ENCODE data around the gene SAXO1.

The SAXO1 gene

DNA sequence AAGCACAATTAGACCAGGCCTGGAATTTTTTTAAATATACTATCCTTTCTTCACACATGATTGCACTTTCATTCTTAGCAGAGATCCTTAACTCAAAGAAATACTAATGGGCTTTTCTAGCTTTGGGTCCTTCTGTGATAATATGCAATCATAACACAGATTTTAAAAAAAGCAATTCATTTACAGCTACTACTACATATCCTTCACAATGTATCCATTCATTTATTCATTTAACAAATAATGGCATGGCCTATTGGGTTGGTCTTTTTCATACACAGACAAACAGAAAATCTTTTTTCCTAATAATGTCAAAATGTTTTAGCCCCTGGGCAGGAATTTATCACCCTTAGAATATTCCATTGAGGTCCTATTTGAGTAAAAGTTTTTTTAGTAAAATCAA, 47.0 kb downstream of the SAXO1 start:
- no peak overlapping the region for H3K4me2 ChIP-seq (ENCODE audit: low read length)
- H3K36me3 ChIP-seq (replicated peaks; ENCODE audit: low read depth, low read length), result no peaks in the 10 kb centered on the region
- H4K20me1 ChIP-seq (ENCODE audit: insufficient read depth, low read length), result no peaks in the 10 kb centered on the region
- no peak overlapping the region for H3K27ac ChIP-seq (ENCODE audit: low read length)
- H3K4me3 ChIP-seq (ENCODE audit: low read length), result no peak overlapping the region
- H3K9ac ChIP-seq (ENCODE audit: low read length), result no peak overlapping the region
- H3K79me2 ChIP-seq (ENCODE audit: low read length), result no peaks in the 10 kb centered on the region
- H3K4me1 ChIP-seq (ENCODE audit: low read length), result no peaks in the 10 kb centered on the region
- H3K27me3 ChIP-seq (ENCODE audit: low read depth, low read length), result no peaks in the 10 kb centered on the region
- no peak for TF ChIP-seq EZH2phosphoT487 (IDR thresholded peaks at IDR 0.05; ENCODE audit: low read depth)
- no peak for TF ChIP-seq CTCF (IDR thresholded peaks at IDR 0.05; ENCODE audit: low read depth, low read length)
- H3K9me3 ChIP-seq (ENCODE audit: insufficient read depth, low read length), result no peaks in the 10 kb centered on the region
- H2AFZ ChIP-seq (ENCODE audit: low read depth, low read length), result no peak overlapping the region

DNA sequence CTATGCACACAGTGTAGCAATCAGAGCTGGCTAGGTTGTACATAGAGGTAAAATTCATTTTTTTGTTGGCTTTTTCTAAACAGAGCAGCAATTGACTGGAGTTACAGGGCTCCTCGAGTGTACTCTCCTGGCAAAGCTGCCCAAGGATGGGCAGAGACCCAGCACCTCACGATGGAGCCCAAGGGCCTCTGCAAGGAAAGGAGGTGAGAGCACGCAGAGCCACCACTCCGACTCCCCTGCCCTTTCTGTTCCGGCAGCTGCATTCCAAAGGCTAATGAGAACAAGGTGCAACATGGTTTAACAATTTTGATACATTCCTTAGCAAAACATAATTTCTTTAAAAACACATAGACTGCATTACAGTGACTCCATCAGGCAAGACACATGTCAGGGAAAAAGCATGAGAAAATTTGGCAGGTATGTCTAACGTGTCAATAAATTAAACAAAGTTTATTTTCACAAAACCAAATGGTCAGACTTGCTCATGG, 47.5 kb downstream of the SAXO1 start:
- H2AFZ ChIP-seq (ENCODE audit: low read depth, low read length), result no peak overlapping the region
- no peaks in the 10 kb centered on the region for H3K79me2 ChIP-seq (ENCODE audit: low read length)
- no peak for TF ChIP-seq CTCF (IDR thresholded peaks at IDR 0.05; ENCODE audit: low read depth, low read length)
- no peak for TF ChIP-seq EZH2phosphoT487 (IDR thresholded peaks at IDR 0.05; ENCODE audit: low read depth)
- no peaks in the 10 kb centered on the region for H3K36me3 ChIP-seq (replicated peaks; ENCODE audit: low read depth, low read length)
- no peaks in the 10 kb centered on the region for H3K9me3 ChIP-seq (ENCODE audit: insufficient read depth, low read length)
- H3K9ac ChIP-seq (ENCODE audit: low read length), result no peak overlapping the region
- no peaks in the 10 kb centered on the region for H3K4me1 ChIP-seq (ENCODE audit: low read length)
- H3K4me2 ChIP-seq (ENCODE audit: low read length), result no peak overlapping the region
- no peak overlapping the region for H3K27ac ChIP-seq (ENCODE audit: low read length)
- no peaks in the 10 kb centered on the region for H3K27me3 ChIP-seq (ENCODE audit: low read depth, low read length)
- H4K20me1 ChIP-seq (ENCODE audit: insufficient read depth, low read length), result no peaks in the 10 kb centered on the region
- no peak overlapping the region for H3K4me3 ChIP-seq (ENCODE audit: low read length)

- no peaks in the 10 kb centered on the region for H4K20me1 ChIP-seq (ENCODE audit: insufficient read depth, low read length)
- H3K9me3 ChIP-seq (ENCODE audit: insufficient read depth, low read length), result no peaks in the 10 kb centered on the region
- H3K27ac ChIP-seq (ENCODE audit: low read length), result no peak overlapping the region
- TF ChIP-seq EZH2phosphoT487 (IDR thresholded peaks at IDR 0.05; ENCODE audit: low read depth) (no peak), CTCF (IDR thresholded peaks at IDR 0.05; ENCODE audit: low read depth, low read length) (no peak)
- no peak overlapping the region for H3K4me3 ChIP-seq (ENCODE audit: low read length)
- H3K36me3 ChIP-seq (replicated peaks; ENCODE audit: low read depth, low read length), result no peaks in the 10 kb centered on the region
- H3K4me2 ChIP-seq (ENCODE audit: low read length), result no peak overlapping the region
- H3K9ac ChIP-seq (ENCODE audit: low read length), result no peak overlapping the region
- no peaks in the 10 kb centered on the region for H3K27me3 ChIP-seq (ENCODE audit: low read depth, low read length)
- H3K4me1 ChIP-seq (ENCODE audit: low read length), result no peaks in the 10 kb centered on the region
- no peaks in the 10 kb centered on the region for H3K79me2 ChIP-seq (ENCODE audit: low read length)
- H2AFZ ChIP-seq (ENCODE audit: low read depth, low read length), result no peak overlapping the region
Observed at GRCh38 chr9:18982262-18982620, 50.8 kb downstream of the SAXO1 start.

DNA sequence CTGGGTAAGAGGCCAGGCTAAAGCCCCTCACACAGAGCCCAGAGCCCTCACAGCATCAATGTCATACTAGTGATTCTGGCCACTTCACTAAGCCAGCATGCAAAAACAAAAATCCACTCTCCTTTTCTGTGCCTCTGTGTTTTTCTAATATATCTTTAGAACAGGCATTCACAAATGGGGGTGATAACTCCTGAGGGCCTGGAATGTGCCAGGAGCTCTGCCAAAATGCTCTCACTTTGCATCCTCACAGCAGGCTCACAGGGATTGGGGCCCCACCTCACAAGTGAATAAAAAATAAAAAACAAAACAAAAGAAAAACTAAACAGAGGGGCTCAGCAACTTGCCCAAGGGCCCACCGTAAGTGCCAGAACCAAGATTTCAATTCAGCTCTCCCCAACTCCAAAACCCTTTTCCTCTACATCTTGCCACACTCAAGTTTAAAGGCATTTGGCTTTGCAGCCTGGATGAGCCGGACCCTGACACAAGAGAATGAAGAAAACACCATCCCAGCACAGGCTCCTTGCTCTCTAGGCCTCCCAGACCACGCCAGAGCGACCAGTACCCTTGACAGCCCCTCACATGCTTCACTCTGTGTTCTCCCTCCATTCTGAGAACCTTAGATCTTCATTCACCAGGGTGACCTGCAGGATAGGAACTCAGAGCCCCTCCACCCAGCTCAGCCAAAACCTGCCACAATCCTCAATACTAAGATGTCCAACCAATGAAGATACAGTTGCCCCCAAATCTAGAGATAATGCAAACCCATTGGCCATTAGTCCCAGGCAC, 51.3 kb downstream of the SAXO1 start:
- Histone ChIP-seq H3K4me2 (ENCODE audit: low read length) (no peak overlapping the region), H3K27ac (ENCODE audit: low read length) (no peak overlapping the region), H3K9me3 (ENCODE audit: insufficient read depth, low read length) (no peaks in the 10 kb centered on the region), H3K27me3 (ENCODE audit: low read depth, low read length) (peaks cover under 1% of the 10 kb centered on the region; the same call in 1 of the 2 replicates), H3K4me1 (ENCODE audit: low read length) (no peaks in the 10 kb centered on the region), H4K20me1 (ENCODE audit: insufficient read depth, low read length) (no peaks in the 10 kb centered on the region), H3K79me2 (ENCODE audit: low read length) (no peaks in the 10 kb centered on the region), H2AFZ (ENCODE audit: low read depth, low read length) (no peak overlapping the region), H3K4me3 (ENCODE audit: low read length) (no peak overlapping the region), H3K36me3 (replicated peaks; ENCODE audit: low read depth, low read length) (no peaks in the 10 kb centered on the region), H3K9ac (ENCODE audit: low read length) (no peak overlapping the region)
- TF ChIP-seq EZH2phosphoT487 (IDR thresholded peaks at IDR 0.05; ENCODE audit: low read depth) (no peak), CTCF (IDR thresholded peaks at IDR 0.05; ENCODE audit: low read depth, low read length) (no peak)

All from OCI-LY3 (cell line).